Astrocyte (in vitro differentiated cells and primary cell): Measurements from ENCODE around the gene SLC25A43. TPM values are rescaled to one million over a fixed set of nuclear protein-coding genes. Genes with fewer than 3 reads are reported as not detected.
A peak's percentile ranks its signal among the peaks of the same experiment; 100 is the strongest.
"Not testable (repeated sequence)": the region's sequence is repeated elsewhere in the genome, so short reads cannot be mapped to it uniquely, and the experiment has no call there.

Source experiments
- DNase-seq: peaks from one replicate; pipeline ENCODE4 v3.0.0-alpha.2; 2010; ENCODE audit warnings: low read depth
- FAIRE-seq: peaks from 2 replicates; lab custom pipeline; 2011; peaks lifted over from hg19 to GRCh38; lab: Jason Lieb, UNC
- H2AFZ ChIP-seq: 2 replicates; pipeline ENCODE4 v1.6.0; 2012; ENCODE audit warnings: low read depth, low read length, inconsistent platforms
- H3K27ac ChIP-seq: 2 replicates; pipeline ENCODE4 v1.5.1; 2011; ENCODE audit warnings: low read depth, low read length, inconsistent platforms
- H3K27me3 ChIP-seq: 2 replicates; pipeline ENCODE4 v1.6.0; 2011; ENCODE audit warnings: low read length, inconsistent platforms; ENCODE audit not compliant: insufficient read depth
- H3K36me3 ChIP-seq: 2 replicates; pipeline ENCODE4 v1.5.1; 2011; ENCODE audit warnings: low read length, inconsistent platforms; ENCODE audit not compliant: insufficient read depth
- H3K4me1 ChIP-seq: 2 replicates; pipeline ENCODE4 v1.5.1; 2011; ENCODE audit warnings: low read length, inconsistent platforms; ENCODE audit not compliant: insufficient read depth
- H3K4me2 ChIP-seq: 2 replicates; pipeline ENCODE4 v1.6.0; 2012; ENCODE audit warnings: low read length, inconsistent platforms
- H3K4me3 ChIP-seq: 2 replicates; pipeline ENCODE4 v1.5.1; 2011; ENCODE audit warnings: low read depth, mild to moderate bottlenecking, low read length, inconsistent platforms; ENCODE audit not compliant: insufficient read depth
- H3K79me2 ChIP-seq: 2 replicates; pipeline ENCODE4 v1.6.0; 2012; ENCODE audit warnings: mild to moderate bottlenecking, low read length, inconsistent platforms; ENCODE audit not compliant: insufficient read depth
- H3K9ac ChIP-seq: 2 replicates; pipeline ENCODE4 v1.6.0; 2012; ENCODE audit warnings: mild to moderate bottlenecking, low read length, inconsistent platforms
- H3K9me3 ChIP-seq: 2 replicates; pipeline ENCODE4 v1.5.1; 2012; ENCODE audit warnings: low read depth, mild to moderate bottlenecking, low read length, inconsistent platforms; ENCODE audit not compliant: insufficient read depth
- H4K20me1 ChIP-seq: 2 replicates; pipeline ENCODE4 v1.6.0; 2012; ENCODE audit warnings: low read length, inconsistent platforms; ENCODE audit not compliant: insufficient read depth
- H3K27ac Mint-ChIP-seq: one replicate; pipeline ENCODE4 v1.8.0; 2021; ENCODE audit warnings: mild to moderate bottlenecking, mixed read lengths; ENCODE audit not compliant: unreplicated experiment
- H3K27me3 Mint-ChIP-seq: one replicate; pipeline ENCODE4 v1.8.0; 2021; ENCODE audit warnings: low read depth, mixed read lengths; ENCODE audit not compliant: unreplicated experiment
- H3K36me3 Mint-ChIP-seq: one replicate; pipeline ENCODE4 v1.8.0; 2021; ENCODE audit warnings: low read depth, mixed read lengths; ENCODE audit not compliant: unreplicated experiment
- H3K4me1 Mint-ChIP-seq: one replicate; pipeline ENCODE4 v1.8.0; 2021; ENCODE audit warnings: low read depth, mixed read lengths; ENCODE audit not compliant: unreplicated experiment
- H3K4me3 Mint-ChIP-seq: one replicate; pipeline ENCODE4 v1.8.0; 2021; ENCODE audit warnings: mild to moderate bottlenecking, moderate library complexity, mixed read lengths; ENCODE audit not compliant: unreplicated experiment
- H3K9me3 Mint-ChIP-seq: one replicate; pipeline ENCODE4 v1.8.0; 2021; ENCODE audit warnings: mild to moderate bottlenecking, mixed read lengths; ENCODE audit not compliant: unreplicated experiment
- EZH2 ChIP-seq: IDR thresholded peaks from 2 replicates; pipeline ENCODE4 v1.6.1; 2012; ENCODE audit warnings: mild to moderate bottlenecking, low read length, inconsistent platforms; ENCODE audit not compliant: insufficient read depth
- total RNA-seq: library from RNA; stranded (reverse); gene quantifications from 2 replicates; pipeline ENCODE4 v1.2.1, GENCODE V29; 2021
- TF ChIP-seq, protein P1 (sequence below): IDR thresholded peaks from 2 replicates; pipeline ENCODE4 v1.5.1; 2011; ENCODE audit warnings: low read depth, mild to moderate bottlenecking, inconsistent platforms, low read length, moderate library complexity; ENCODE audit not compliant: insufficient read depth

Gene SLC25A43
- total RNA-seq, 1 donor from 2014 or later, result 11.6 TPM

DNA sequence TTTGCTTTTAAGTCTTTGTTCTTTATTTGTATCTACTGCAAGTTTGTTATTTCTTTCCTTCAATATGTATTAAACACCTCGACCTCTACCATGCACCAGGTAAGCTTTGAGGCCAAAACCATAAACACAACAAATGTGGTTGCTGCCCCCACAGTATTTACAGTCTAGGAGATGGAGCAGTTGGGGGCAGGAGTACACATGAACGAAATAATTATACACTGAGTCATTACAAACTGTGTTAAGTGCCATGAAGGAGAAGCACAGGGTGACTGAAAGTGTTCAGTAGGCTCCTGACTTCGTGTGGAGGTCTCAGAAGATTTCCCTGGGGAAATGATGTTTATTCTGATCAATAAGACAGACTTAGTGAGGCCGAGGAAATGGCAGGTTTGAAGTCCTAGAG lies 30.3 kb downstream of the SLC25A43 start:
- Histone ChIP-seq H3K4me2 (no peak overlapping the region), H3K79me2 (no peaks in the 10 kb centered on the region), H3K4me3 (no peak overlapping the region), H3K4me1 (peaks cover 12% of the 10 kb centered on the region), H3K36me3 (no peaks in the 10 kb centered on the region), H2AFZ (no peak overlapping the region), H3K9ac (no peak overlapping the region), H3K27me3 (no peaks in the 10 kb centered on the region), H3K27ac (no peak overlapping the region), H3K9me3 (no peaks in the 10 kb centered on the region), H4K20me1 (no peaks in the 10 kb centered on the region)
- peak; percentile 25 for DNase-seq
- TF ChIP-seq, protein P1, sequence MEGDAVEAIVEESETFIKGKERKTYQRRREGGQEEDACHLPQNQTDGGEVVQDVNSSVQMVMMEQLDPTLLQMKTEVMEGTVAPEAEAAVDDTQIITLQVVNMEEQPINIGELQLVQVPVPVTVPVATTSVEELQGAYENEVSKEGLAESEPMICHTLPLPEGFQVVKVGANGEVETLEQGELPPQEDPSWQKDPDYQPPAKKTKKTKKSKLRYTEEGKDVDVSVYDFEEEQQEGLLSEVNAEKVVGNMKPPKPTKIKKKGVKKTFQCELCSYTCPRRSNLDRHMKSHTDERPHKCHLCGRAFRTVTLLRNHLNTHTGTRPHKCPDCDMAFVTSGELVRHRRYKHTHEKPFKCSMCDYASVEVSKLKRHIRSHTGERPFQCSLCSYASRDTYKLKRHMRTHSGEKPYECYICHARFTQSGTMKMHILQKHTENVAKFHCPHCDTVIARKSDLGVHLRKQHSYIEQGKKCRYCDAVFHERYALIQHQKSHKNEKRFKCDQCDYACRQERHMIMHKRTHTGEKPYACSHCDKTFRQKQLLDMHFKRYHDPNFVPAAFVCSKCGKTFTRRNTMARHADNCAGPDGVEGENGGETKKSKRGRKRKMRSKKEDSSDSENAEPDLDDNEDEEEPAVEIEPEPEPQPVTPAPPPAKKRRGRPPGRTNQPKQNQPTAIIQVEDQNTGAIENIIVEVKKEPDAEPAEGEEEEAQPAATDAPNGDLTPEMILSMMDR, result no peak
- no peak for TF ChIP-seq EZH2
- H3K4me3 Mint-ChIP-seq, result no peak overlapping the region
- H3K27me3 Mint-ChIP-seq, result no peaks in the 10 kb centered on the region
- peaks cover 7% of the 10 kb centered on the region for H3K36me3 Mint-ChIP-seq
- no peaks in the 10 kb centered on the region for H3K9me3 Mint-ChIP-seq
- peaks cover 20% of the 10 kb centered on the region for H3K4me1 Mint-ChIP-seq
- H3K27ac Mint-ChIP-seq, result peak overlapping the region; percentile 66
- FAIRE-seq, result peak; percentile 98

DNA sequence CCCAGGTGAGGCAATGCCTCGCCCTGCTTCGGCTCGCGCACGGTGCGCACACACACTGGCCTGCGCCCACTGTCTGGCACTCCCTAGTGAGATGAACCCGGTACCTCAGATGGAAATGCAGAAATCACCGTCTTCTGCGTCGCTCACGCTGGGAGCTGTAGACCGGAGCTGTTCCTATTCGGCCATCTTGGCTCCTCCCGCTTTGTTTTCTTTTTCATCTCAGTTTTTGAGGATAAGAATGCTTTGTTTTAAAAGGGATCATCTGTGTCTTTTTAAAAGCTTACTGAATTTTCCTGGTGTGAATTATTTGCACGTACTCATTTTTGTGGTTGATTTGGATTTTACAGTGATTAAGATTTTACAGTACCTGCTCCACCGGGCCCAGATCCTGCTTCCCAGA lies 42.2 kb downstream of the SLC25A43 start:
- not testable (repeated sequence) for H3K79me2 ChIP-seq, H3K4me1 Mint-ChIP-seq, DNase-seq, H3K27ac Mint-ChIP-seq, H3K9me3 Mint-ChIP-seq, H3K36me3 Mint-ChIP-seq, H3K4me2 ChIP-seq, H3K27me3 Mint-ChIP-seq, H3K36me3 ChIP-seq, H3K4me3 ChIP-seq, FAIRE-seq, H4K20me1 ChIP-seq, H2AFZ ChIP-seq, H3K27ac ChIP-seq, H3K4me1 ChIP-seq, H3K9me3 ChIP-seq, H3K27me3 ChIP-seq, H3K4me3 Mint-ChIP-seq, H3K9ac ChIP-seq

DNA sequence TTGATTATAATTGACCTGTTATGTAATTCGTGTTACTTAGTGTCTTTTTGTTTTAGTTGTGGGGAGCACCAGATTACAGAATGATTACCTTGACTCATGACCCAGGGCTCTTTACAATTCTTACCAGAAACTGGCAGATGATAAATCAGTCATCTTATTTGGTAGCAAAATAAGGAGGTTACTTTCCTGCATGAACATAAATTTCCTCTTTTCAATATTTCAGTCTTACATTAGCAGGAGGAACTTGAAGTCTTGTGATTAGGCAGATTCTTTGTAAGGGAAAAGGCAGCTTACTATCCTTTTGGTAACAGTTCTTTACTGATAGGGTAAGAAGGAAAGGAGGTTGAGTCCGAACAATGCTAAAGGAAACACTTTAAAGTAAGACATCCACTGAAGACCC lies 43.1 kb downstream of the SLC25A43 start:
- Histone ChIP-seq H3K27ac (no peak overlapping the region), H3K4me3 (no peak overlapping the region), H4K20me1 (no peaks in the 10 kb centered on the region), H3K9me3 (no peaks in the 10 kb centered on the region), H3K79me2 (no peaks in the 10 kb centered on the region), H3K4me1 (no peaks in the 10 kb centered on the region), H3K4me2 (no peak overlapping the region), H3K9ac (no peak overlapping the region), H3K27me3 (no peaks in the 10 kb centered on the region), H2AFZ (no peak overlapping the region), H3K36me3 (no peaks in the 10 kb centered on the region)
- H3K27ac Mint-ChIP-seq, result no peak overlapping the region
- FAIRE-seq, result no peak
- no peaks in the 10 kb centered on the region for H3K9me3 Mint-ChIP-seq
- no peaks in the 10 kb centered on the region for H3K4me1 Mint-ChIP-seq
- TF ChIP-seq EZH2, result no peak
- TF ChIP-seq, protein P1, result no peak
- DNase-seq, result no peak
- no peak overlapping the region for H3K4me3 Mint-ChIP-seq
- H3K27me3 Mint-ChIP-seq, result no peaks in the 10 kb centered on the region
- H3K36me3 Mint-ChIP-seq, result no peaks in the 10 kb centered on the region
